Right ventricle myocardium superior (tissue), 1 donor: ENCODE data around the gene SLC7A14. TPM values are rescaled to one million over a fixed set of nuclear protein-coding genes. Genes with fewer than 3 reads are reported as not detected.

Source experiments
- ATAC-seq: fragments of 200-7000 bp; cut with Tn5 transposase; one replicate; pipeline ENCODE4 v1.9.1; 2020; ENCODE audit warnings: mild to moderate bottlenecking; ENCODE audit not compliant: poor library complexity
- DNase-seq: peaks from one replicate; pipeline ENCODE4 v3.0.0-alpha.2; 2020
- intact Hi-C: fragments of 100-400 bp; cut with DNase I; formaldehyde crosslinking; loops from one replicate; pipeline ENCODE4 v1.11.2; 2022
- total RNA-seq: library from RNA; stranded (reverse); fragmentation: NEBNext Ultra II Directional; extraction: Animal tissue kit (Norgen Biotek cat#: 25700); gene quantifications from one replicate; pipeline ENCODE4 v1.2.1, GENCODE V29; 2021
- donor health status: DM: no; HTN: yes; CAD: no; lungs with severe emphysema.

Gene SLC7A14
- total RNA-seq, 1 donor from 2014 or later = not detected

- no peak for ATAC-seq
- intact Hi-C loops = no loop called here
- no peak for DNase-seq
These were observed 127.6 kb downstream of the SLC7A14 start for GRCh38 chr3:170458285-170458684.

GRCh38 chr3:170454509-170454908, 131.4 kb downstream of the SLC7A14 start:
- intact Hi-C loops = no loop called here
- ATAC-seq (no peak), DNase-seq (no peak)

GRCh38 chr3:170450039-170450438, 135.8 kb downstream of the SLC7A14 start:
- intact Hi-C loops = no loop called here
- ATAC-seq (no peak), DNase-seq (no peak)

- intact Hi-C loops = no loop called here
- DNase-seq = no peak
- ATAC-seq = no peak
These were observed 137.3 kb downstream of the SLC7A14 start for GRCh38 chr3:170448584-170448983.

GRCh38 chr3:170443457-170443856, 142.4 kb downstream of the SLC7A14 start:
- ATAC-seq = no peak
- DNase-seq = no peak
- intact Hi-C loops = no loop called here

- DNase-seq = no peak
- ATAC-seq = no peak
- intact Hi-C loops = no loop called here
These were observed 142.9 kb downstream of the SLC7A14 start for GRCh38 chr3:170442947-170443346.

- intact Hi-C loops = no loop called here
- ATAC-seq = no peak
These were observed 144.5 kb downstream of the SLC7A14 start for GRCh38 chr3:170441412-170441811.

GRCh38 chr3:170440344-170440743, 145.5 kb downstream of the SLC7A14 start:
- DNase-seq (no peak), ATAC-seq (no peak)
- intact Hi-C loops = no loop called here

More at GRCh38 chr3:170441412-170441811, 144.5 kb downstream of the SLC7A14 start:
- DNase-seq = no peak

GRCh38 chr3:170438836-170439235, 147.0 kb downstream of the SLC7A14 start:
- intact Hi-C loops = no loop called here
- DNase-seq (no peak), ATAC-seq (no peak)

- DNase-seq (no peak), ATAC-seq (no peak)
- intact Hi-C loops = no loop called here
These were observed 148.0 kb downstream of the SLC7A14 start for GRCh38 chr3:170437696-170438407.

GRCh38 chr3:170437176-170437575, 148.7 kb downstream of the SLC7A14 start:
- ATAC-seq = no peak
- no peak for DNase-seq
- intact Hi-C loops = no loop called here

GRCh38 chr3:170436697-170437096, 149.2 kb downstream of the SLC7A14 start:
- intact Hi-C loops = no loop called here
- DNase-seq (no peak), ATAC-seq (no peak)

GRCh38 chr3:170432416-170432815, 153.5 kb downstream of the SLC7A14 start:
- DNase-seq (no peak), ATAC-seq (no peak)
- intact Hi-C loops = no loop called here

- DNase-seq = no peak
- no peak for ATAC-seq
These were observed 154.8 kb downstream of the SLC7A14 start for GRCh38 chr3:170431054-170431453.

GRCh38 chr3:170429050-170429449, 156.8 kb downstream of the SLC7A14 start:
- no peak for DNase-seq
- intact Hi-C loops = no loop called here
- ATAC-seq = no peak

More at GRCh38 chr3:170431054-170431453, 154.8 kb downstream of the SLC7A14 start:
- intact Hi-C loops = no loop called here

GRCh38 chr3:170428095-170428494, 157.8 kb downstream of the SLC7A14 start:
- DNase-seq (no peak), ATAC-seq (no peak)
- intact Hi-C loops = no loop called here

- intact Hi-C loops = no loop called here
- no peak for ATAC-seq
These were observed 159.6 kb downstream of the SLC7A14 start for GRCh38 chr3:170426240-170426797.

GRCh38 chr3:170425491-170426239, 160.2 kb downstream of the SLC7A14 start:
- DNase-seq (no peak), ATAC-seq (no peak)
- intact Hi-C loops = no loop called here

More at GRCh38 chr3:170426240-170426797, 159.6 kb downstream of the SLC7A14 start:
- no peak for DNase-seq

- intact Hi-C loops = no loop called here
- DNase-seq = no peak
- no peak for ATAC-seq
These were observed 161.0 kb downstream of the SLC7A14 start for GRCh38 chr3:170424879-170425278.
